ENCODE data around the gene PRIM2.
"Not testable (repeated sequence)": the region's sequence is repeated elsewhere in the genome, so short reads cannot be mapped to it uniquely, and the experiment has no call there.

The PRIM2 gene

GRCh38 chr6:57537916-57538315, 220.5 kb downstream of the PRIM2 start:
- H3K27me3 ChIP-seq (replicated peaks; ENCODE audit: control insufficient read depth, insufficient read depth, low read length, poor library complexity, severe bottlenecking); H3K27ac ChIP-seq (ENCODE audit: insufficient read depth, low read length, poor library complexity, severe bottlenecking); H3K36me3 ChIP-seq (ENCODE audit: control insufficient read depth, insufficient read depth, low read length); DNase-seq; H3K9me3 ChIP-seq (ENCODE audit: control insufficient read depth, low read length); H3K4me3 ChIP-seq (ENCODE audit: insufficient read depth, low read depth, low read length, poor library complexity, severe bottlenecking); H3K4me1 ChIP-seq (ENCODE audit: control insufficient read depth, insufficient read depth, low read length, poor library complexity, severe bottlenecking): not testable (repeated sequence)

- not testable (repeated sequence) for H3K36me3 ChIP-seq (ENCODE audit: control insufficient read depth, insufficient read depth, low read length); H3K9me3 ChIP-seq (ENCODE audit: control insufficient read depth, low read length); DNase-seq
Measured at GRCh38 chr6:57551961-57552360, 234.5 kb downstream of the PRIM2 start.

GRCh38 chr6:57557855-57558254, 240.4 kb downstream of the PRIM2 start:
- not testable (repeated sequence) for H3K9me3 ChIP-seq (ENCODE audit: control insufficient read depth, low read length); H3K27ac ChIP-seq (ENCODE audit: insufficient read depth, low read length, poor library complexity, severe bottlenecking); DNase-seq; H3K27me3 ChIP-seq (replicated peaks; ENCODE audit: control insufficient read depth, insufficient read depth, low read length, poor library complexity, severe bottlenecking); H3K4me3 ChIP-seq (ENCODE audit: insufficient read depth, low read depth, low read length, poor library complexity, severe bottlenecking); H3K36me3 ChIP-seq (ENCODE audit: control insufficient read depth, insufficient read depth, low read length); H3K4me1 ChIP-seq (ENCODE audit: control insufficient read depth, insufficient read depth, low read length, poor library complexity, severe bottlenecking)

More at GRCh38 chr6:57551961-57552360, 234.5 kb downstream of the PRIM2 start:
- H3K4me3 ChIP-seq (ENCODE audit: insufficient read depth, low read depth, low read length, poor library complexity, severe bottlenecking); H3K27me3 ChIP-seq (replicated peaks; ENCODE audit: control insufficient read depth, insufficient read depth, low read length, poor library complexity, severe bottlenecking); H3K27ac ChIP-seq (ENCODE audit: insufficient read depth, low read length, poor library complexity, severe bottlenecking); H3K4me1 ChIP-seq (ENCODE audit: control insufficient read depth, insufficient read depth, low read length, poor library complexity, severe bottlenecking): not testable (repeated sequence)

DNA sequence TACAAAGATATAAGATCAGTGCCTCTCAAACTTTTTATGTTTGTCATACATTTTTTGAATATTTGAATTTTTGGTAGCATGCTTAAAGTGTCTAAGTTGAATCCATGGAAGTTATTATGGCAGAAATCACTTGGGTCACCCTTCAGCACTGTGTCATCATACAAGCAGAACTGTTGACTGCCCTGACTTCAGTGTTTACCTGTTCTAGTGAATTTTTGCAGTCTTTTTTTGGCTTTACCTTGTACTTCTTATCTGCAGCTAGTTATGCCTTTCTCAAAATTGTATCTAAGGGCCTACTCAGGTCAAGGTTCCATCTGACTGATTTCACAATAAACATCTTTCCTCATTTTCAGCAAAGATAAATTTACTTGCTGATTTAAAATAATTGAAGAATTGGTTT, 241.7 kb downstream of the PRIM2 start:
- DNase-seq; H3K4me1 ChIP-seq (ENCODE audit: control insufficient read depth, insufficient read depth, low read length, poor library complexity, severe bottlenecking); H3K36me3 ChIP-seq (ENCODE audit: control insufficient read depth, insufficient read depth, low read length); H3K27ac ChIP-seq (ENCODE audit: insufficient read depth, low read length, poor library complexity, severe bottlenecking); H3K4me3 ChIP-seq (ENCODE audit: insufficient read depth, low read depth, low read length, poor library complexity, severe bottlenecking); H3K9me3 ChIP-seq (ENCODE audit: control insufficient read depth, low read length); H3K27me3 ChIP-seq (replicated peaks; ENCODE audit: control insufficient read depth, insufficient read depth, low read length, poor library complexity, severe bottlenecking): not testable (repeated sequence)

- not testable (repeated sequence) for H3K27ac ChIP-seq (ENCODE audit: insufficient read depth, low read length, poor library complexity, severe bottlenecking); H3K4me1 ChIP-seq (ENCODE audit: control insufficient read depth, insufficient read depth, low read length, poor library complexity, severe bottlenecking); DNase-seq; H3K36me3 ChIP-seq (ENCODE audit: control insufficient read depth, insufficient read depth, low read length); H3K27me3 ChIP-seq (replicated peaks; ENCODE audit: control insufficient read depth, insufficient read depth, low read length, poor library complexity, severe bottlenecking); H3K4me3 ChIP-seq (ENCODE audit: insufficient read depth, low read depth, low read length, poor library complexity, severe bottlenecking); H3K9me3 ChIP-seq (ENCODE audit: control insufficient read depth, low read length)
Measured at GRCh38 chr6:57562233-57562632, 244.8 kb downstream of the PRIM2 start.

- H3K27me3 ChIP-seq (replicated peaks; ENCODE audit: control insufficient read depth, insufficient read depth, low read length, poor library complexity, severe bottlenecking); H3K9me3 ChIP-seq (ENCODE audit: control insufficient read depth, low read length); H3K27ac ChIP-seq (ENCODE audit: insufficient read depth, low read length, poor library complexity, severe bottlenecking); H3K4me3 ChIP-seq (ENCODE audit: insufficient read depth, low read depth, low read length, poor library complexity, severe bottlenecking); DNase-seq; H3K36me3 ChIP-seq (ENCODE audit: control insufficient read depth, insufficient read depth, low read length); H3K4me1 ChIP-seq (ENCODE audit: control insufficient read depth, insufficient read depth, low read length, poor library complexity, severe bottlenecking): not testable (repeated sequence)
Measured at GRCh38 chr6:57572119-57572518, 254.7 kb downstream of the PRIM2 start.

- H3K27me3 ChIP-seq (replicated peaks; ENCODE audit: control insufficient read depth, insufficient read depth, low read length, poor library complexity, severe bottlenecking); H3K36me3 ChIP-seq (ENCODE audit: control insufficient read depth, insufficient read depth, low read length); H3K4me3 ChIP-seq (ENCODE audit: insufficient read depth, low read depth, low read length, poor library complexity, severe bottlenecking); H3K9me3 ChIP-seq (ENCODE audit: control insufficient read depth, low read length); H3K4me1 ChIP-seq (ENCODE audit: control insufficient read depth, insufficient read depth, low read length, poor library complexity, severe bottlenecking); H3K27ac ChIP-seq (ENCODE audit: insufficient read depth, low read length, poor library complexity, severe bottlenecking); DNase-seq: not testable (repeated sequence)
Measured at GRCh38 chr6:57572844-57573243, 255.4 kb downstream of the PRIM2 start.

- H3K4me1 ChIP-seq (ENCODE audit: control insufficient read depth, insufficient read depth, low read length, poor library complexity, severe bottlenecking); H3K9me3 ChIP-seq (ENCODE audit: control insufficient read depth, low read length); H3K4me3 ChIP-seq (ENCODE audit: insufficient read depth, low read depth, low read length, poor library complexity, severe bottlenecking); H3K36me3 ChIP-seq (ENCODE audit: control insufficient read depth, insufficient read depth, low read length); H3K27ac ChIP-seq (ENCODE audit: insufficient read depth, low read length, poor library complexity, severe bottlenecking); DNase-seq; H3K27me3 ChIP-seq (replicated peaks; ENCODE audit: control insufficient read depth, insufficient read depth, low read length, poor library complexity, severe bottlenecking): not testable (repeated sequence)
Measured at GRCh38 chr6:57577023-57577422, 259.6 kb downstream of the PRIM2 start.

DNA sequence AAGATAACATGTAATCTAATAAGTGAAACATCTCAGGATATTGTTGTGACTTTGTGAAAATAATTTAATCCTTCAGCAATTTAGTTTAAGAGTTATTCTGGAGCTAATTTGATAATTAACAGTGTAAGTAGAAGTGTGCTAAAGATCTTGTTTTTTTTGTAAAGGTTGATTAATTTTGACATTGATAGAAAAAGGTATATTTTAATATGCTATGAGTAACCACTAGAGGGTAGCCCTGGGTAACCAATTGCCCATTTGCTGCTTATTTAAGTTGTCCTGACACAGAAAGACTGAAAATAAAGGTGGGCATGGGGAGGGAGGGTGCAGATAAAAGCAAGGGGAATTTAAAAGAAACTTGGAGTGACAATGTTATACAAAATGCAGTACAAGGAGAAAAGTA, 262.1 kb downstream of the PRIM2 start:
- not testable (repeated sequence) for DNase-seq; H3K27me3 ChIP-seq (replicated peaks; ENCODE audit: control insufficient read depth, insufficient read depth, low read length, poor library complexity, severe bottlenecking); H3K4me1 ChIP-seq (ENCODE audit: control insufficient read depth, insufficient read depth, low read length, poor library complexity, severe bottlenecking); H3K27ac ChIP-seq (ENCODE audit: insufficient read depth, low read length, poor library complexity, severe bottlenecking); H3K36me3 ChIP-seq (ENCODE audit: control insufficient read depth, insufficient read depth, low read length); H3K4me3 ChIP-seq (ENCODE audit: insufficient read depth, low read depth, low read length, poor library complexity, severe bottlenecking); H3K9me3 ChIP-seq (ENCODE audit: control insufficient read depth, low read length)

- H3K4me1 ChIP-seq (ENCODE audit: control insufficient read depth, insufficient read depth, low read length, poor library complexity, severe bottlenecking); H3K36me3 ChIP-seq (ENCODE audit: control insufficient read depth, insufficient read depth, low read length); H3K4me3 ChIP-seq (ENCODE audit: insufficient read depth, low read depth, low read length, poor library complexity, severe bottlenecking); H3K27ac ChIP-seq (ENCODE audit: insufficient read depth, low read length, poor library complexity, severe bottlenecking); H3K27me3 ChIP-seq (replicated peaks; ENCODE audit: control insufficient read depth, insufficient read depth, low read length, poor library complexity, severe bottlenecking); DNase-seq; H3K9me3 ChIP-seq (ENCODE audit: control insufficient read depth, low read length): not testable (repeated sequence)
Measured at GRCh38 chr6:57581586-57581985, 264.2 kb downstream of the PRIM2 start.

- H3K4me3 ChIP-seq (ENCODE audit: insufficient read depth, low read depth, low read length, poor library complexity, severe bottlenecking); H3K27me3 ChIP-seq (replicated peaks; ENCODE audit: control insufficient read depth, insufficient read depth, low read length, poor library complexity, severe bottlenecking); H3K36me3 ChIP-seq (ENCODE audit: control insufficient read depth, insufficient read depth, low read length); H3K27ac ChIP-seq (ENCODE audit: insufficient read depth, low read length, poor library complexity, severe bottlenecking); DNase-seq; H3K9me3 ChIP-seq (ENCODE audit: control insufficient read depth, low read length); H3K4me1 ChIP-seq (ENCODE audit: control insufficient read depth, insufficient read depth, low read length, poor library complexity, severe bottlenecking): not testable (repeated sequence)
Measured at GRCh38 chr6:57601105-57601504, 283.7 kb downstream of the PRIM2 start.
